ENCODE data around the gene VPS37C. TPM values are rescaled to one million over a fixed set of nuclear protein-coding genes. Genes with fewer than 3 reads are reported as not detected.

VPS37C gene
- total and polyA plus RNA-seq, 9 of the 15 experiments (the other 6 are each of a cell fraction or from before 2014, with no cell fraction given): 0.62 to 29.8 (median 11.5) TPM

- TF ChIP-seq ZNF592 (IDR thresholded peaks at IDR 0.05) (no peak), ZNF12 (CRISPR knock-in tag; IDR thresholded peaks at IDR 0.05) (peak; percentile 99), ZNF274 (IDR thresholded peaks at IDR 0.05; ENCODE audit: borderline replicate concordance, low read depth, low read length) (no peak)
These were observed 11.7 kb upstream of the VPS37C start (continued) for GRCh38 chr11:61172888-61173287.

- no TSS peak for BruUV-seq (replicated peaks)
- 16% methylated on average over 5 of the region's 5 CpGs for WGBS (ENCODE audit: insufficient coverage, low coverage, missing lambda C conversion rate)
- Histone ChIP-seq H3K27ac (ENCODE audit: extremely low read depth, low read depth, low read length) (no peak overlapping the region), H3K9me3 (replicated peaks; ENCODE audit: control insufficient read depth, insufficient read depth, low read depth, low read length) (peaks cover 5% of the 10 kb centered on the region; the same call in 1 of the 2 replicates), H3K9ac (ENCODE audit: insufficient read depth in 1 of 2, low read depth in 2 of 2, low read length in 2 of 2) (no peak overlapping the region), H3K79me2 (ENCODE audit: control insufficient read depth, insufficient read depth, low read length) (no peaks in the 10 kb centered on the region), H3K9me1 (ENCODE audit: control insufficient read depth, insufficient read depth, low read length) (no peaks in the 10 kb centered on the region), H2AFZ (ENCODE audit: low read depth, low read length) (peak overlapping the region; percentile 44), H3K4me2 (ENCODE audit: insufficient read depth, low read length) (no peak overlapping the region), H3K27me3 (ENCODE audit: control insufficient read depth in 2 of 2, insufficient read depth in 2 of 2, low read length in 2 of 2) (peaks cover 26 to 37% of the 10 kb centered on the region in 2 experiments), H3K4me3 (no peak overlapping the region), H3K36me3 (ENCODE audit: control insufficient read depth, insufficient read depth, low read length) (no peaks in the 10 kb centered on the region), H3K4me1 (replicated peaks in 1 of 2; ENCODE audit: control insufficient read depth in 2 of 2, insufficient read depth in 2 of 2, low read length in 2 of 2) (peaks cover 0 to 2% of the 10 kb centered on the region in 2 experiments; a peak in 2 of 5 replicates), H4K20me1 (replicated peaks; ENCODE audit: control insufficient read depth, insufficient read depth, low read length) (no peaks in the 10 kb centered on the region)
- no peak for FAIRE-seq
- ChIA-PET CTCF (ENCODE audit: low intra/inter-chr PET ratio) (interaction anchor here (0.5 to 1.9 kb wide), 2 partner anchors 43 to 258 kb away, joined by 3 to 17 read pairs; no protein-coding TSS in a partner anchor), POLR2A (no interaction called here)
- in situ Hi-C loops (cut with MboI): no loop called here
- intact Hi-C loops (cut with micrococcal nuclease): no loop called here
- no peak for DNase-seq (ENCODE audit: extremely low read depth in 1 of 4, low spot score in 3 of 4)
- no peak for ATAC-seq
- no peak for TF ChIP-seq HIVEP1 (CRISPR knock-in tag; IDR thresholded peaks at IDR 0.05)
- no peak for TF ChIP-seq ZNF445 (CRISPR knock-in tag; IDR thresholded peaks at IDR 0.05; ENCODE audit: low read depth)
- TF ChIP-seq POLR2G (IDR thresholded peaks at IDR 0.05; ENCODE audit: low read depth, low read length): no peak
- TF ChIP-seq ZBTB7A (IDR thresholded peaks at IDR 0.05; ENCODE audit: borderline replicate concordance, control insufficient read depth, low read depth, low read length): no peak
- no peak for TF ChIP-seq ZZZ3 (IDR thresholded peaks at IDR 0.05)
- no peak for TF ChIP-seq CEBPZ (IDR thresholded peaks at IDR 0.05; ENCODE audit: borderline replicate concordance, low read depth, low read length)
- TF ChIP-seq FOS (IDR thresholded peaks at IDR 0.05; ENCODE audit: extremely low read depth, insufficient read length): no peak
- no peak for TF ChIP-seq CREBBP (IDR thresholded peaks at IDR 0.05; ENCODE audit: low read depth, low read length)
- no peak for TF ChIP-seq ZNF696 (CRISPR knock-in tag; conservative IDR thresholded peaks at IDR 0.05)
- no peak for TF ChIP-seq ZC3H4 (CRISPR knock-in tag; IDR thresholded peaks at IDR 0.05; ENCODE audit: borderline replicate concordance)
- no peak for TF ChIP-seq ZNF212 (CRISPR knock-in tag; IDR thresholded peaks at IDR 0.05)
- TF ChIP-seq MECOM (CRISPR knock-in tag; IDR thresholded peaks at IDR 0.05): no peak
- no peak for TF ChIP-seq LEF1 (IDR thresholded peaks at IDR 0.05)
These were observed 11.1 kb upstream of the VPS37C start for GRCh38 chr11:61172356-61172755.
